PC-3 (cell line): ENCODE measurements around the gene CCDC190.

Experiments used
- CTCF ChIP-seq: fragments of 300-600 bp; sonication (generic); conservative IDR thresholded peaks from 2 replicates; pipeline ENCODE4 v1.5.1; 2017; ENCODE audit warnings: antibody characterized with exemption, low read depth, mild to moderate bottlenecking, low read length
- EZH2 ChIP-seq: fragments of 300-600 bp; sonication (generic); IDR thresholded peaks from one replicate; pipeline ENCODE4 v1.6.1; 2017; ENCODE audit warnings: antibody characterized with exemption, mild to moderate bottlenecking, low read length; ENCODE audit not compliant: unreplicated experiment
- EZH2phosphoT487 ChIP-seq: fragments of 300-600 bp; sonication (generic); IDR thresholded peaks from 2 replicates; pipeline ENCODE4 v1.6.1; 2018; ENCODE audit warnings: mild to moderate bottlenecking, antibody characterized with exemption, low read length, borderline replicate concordance

DNA sequence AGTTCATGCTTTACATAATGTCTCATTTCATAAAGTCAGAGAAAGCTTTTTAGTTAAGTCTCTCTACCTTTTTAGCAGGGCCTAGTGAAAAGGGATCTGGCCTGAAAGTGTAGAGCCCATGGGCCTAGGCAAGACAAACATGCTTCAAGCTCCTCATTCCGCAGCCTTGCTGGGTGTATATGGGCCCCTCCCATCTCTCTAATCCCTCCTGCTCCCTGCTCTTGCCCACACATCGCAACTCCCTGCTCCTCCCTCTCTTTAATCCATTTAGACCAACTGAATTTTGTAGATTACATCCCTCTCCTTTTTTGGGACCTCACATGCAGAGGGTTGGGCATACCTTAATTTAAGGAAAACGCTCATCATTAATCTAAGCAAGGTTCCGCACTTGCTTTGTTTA lies 42.3 kb upstream of the CCDC190 start:
- TF ChIP-seq EZH2phosphoT487, result no peak
- TF ChIP-seq CTCF, result no peak
- TF ChIP-seq EZH2, result no peak
